ENCODE measurements around the gene TOMM40L. TPM values are rescaled to one million over a fixed set of nuclear protein-coding genes. Genes with fewer than 3 reads are reported as not detected.
A peak's percentile ranks its signal among the peaks of the same experiment; 100 is the strongest.

TOMM40L gene
- total and polyA plus RNA-seq, 7 donors = 12.6 to 23.1 (median 16.1) TPM

GRCh38 chr1:161196521-161197451 is 29.1 kb upstream of the TOMM40L start:
- Histone ChIP-seq H3K36me3 (peaks cover 0 to 6% (median 0%) of the 10 kb centered on the region in 4 donors), H3K4me3 (peak overlapping the region in 3 of 4 donors; percentile 25 to 44 (median 39)), H3K27me3 (no peaks in the 10 kb centered on the region), H3K4me1 (peaks cover 0 to 76% (median 58%) of the 10 kb centered on the region in 4 donors), H3K9me3 (no peaks in the 10 kb centered on the region), H3K27ac (peak overlapping the region; percentile 94 to 97 (median 96))
- intact Hi-C loops (cut with DNase I) = no loop called here
- peak; percentile 87 for DNase-seq
- TF ChIP-seq CTCF (IDR thresholded peaks at IDR 0.05) = no peak
- TF ChIP-seq POLR2A (IDR thresholded peaks at IDR 0.05) = no peak
- no peak for TF ChIP-seq EP300 (IDR thresholded peaks at IDR 0.05)
- peak in 3 of 4 donors; percentile 15 to 38 (median 25) for TF ChIP-seq POLR2AphosphoS5 (IDR thresholded peaks at IDR 0.05)
- WGBS, 2 donors = 83% methylated on average over 27 of the region's 27 CpGs

- DNase-seq = no peak
- H3K9me3 ChIP-seq = no peaks in the 10 kb centered on the region
- H3K27ac ChIP-seq = peak overlapping the region; percentile 94 to 97 (median 96)
- H3K27me3 ChIP-seq = no peaks in the 10 kb centered on the region
- H3K4me3 ChIP-seq = peak overlapping the region; percentile 7 to 44 (median 32)
- TF ChIP-seq EP300 (IDR thresholded peaks at IDR 0.05) (no peak), POLR2AphosphoS5 (IDR thresholded peaks at IDR 0.05) (no peak), POLR2A (IDR thresholded peaks at IDR 0.05) (no peak), CTCF (IDR thresholded peaks at IDR 0.05) (no peak)
- WGBS, 2 donors = 74 to 77% methylated on average over 11 of the region's 11 CpGs
- H3K36me3 ChIP-seq = peaks cover 0 to 6% (median 0%) of the 10 kb centered on the region in 4 donors
- H3K4me1 ChIP-seq = peaks cover 0 to 73% (median 58%) of the 10 kb centered on the region in 4 donors
- intact Hi-C loops (cut with DNase I) = no loop called here
Measured at GRCh38 chr1:161197560-161198193, 28.2 kb upstream of the TOMM40L start.

GRCh38 chr1:161198194-161198896 is 27.5 kb upstream of the TOMM40L start:
- DNase-seq = peak; percentile 77
- peak overlapping the region; percentile 94 to 97 (median 96) for H3K27ac ChIP-seq
- peaks cover 0 to 5% (median under 1%) of the 10 kb centered on the region in 4 donors for H3K36me3 ChIP-seq
- no peaks in the 10 kb centered on the region for H3K9me3 ChIP-seq
- peaks cover 0 to 74% (median 60%) of the 10 kb centered on the region in 4 donors for H3K4me1 ChIP-seq
- intact Hi-C loops (cut with DNase I) = no loop called here
- WGBS, 2 donors = 28 to 54% methylated on average over 20 of the region's 20 CpGs
- no peaks in the 10 kb centered on the region for H3K27me3 ChIP-seq
- peak overlapping the region; percentile 7 to 44 (median 32) for H3K4me3 ChIP-seq
- TF ChIP-seq POLR2AphosphoS5 (IDR thresholded peaks at IDR 0.05) (peak in 1 of 4 donors; percentile 19), CTCF (IDR thresholded peaks at IDR 0.05) (no peak), EP300 (IDR thresholded peaks at IDR 0.05) (no peak), POLR2A (IDR thresholded peaks at IDR 0.05) (no peak)

- Histone ChIP-seq H3K4me3 (peak within 1 kb of the TSS; percentile 7 to 44 (median 32)), H3K36me3 (peaks cover 0 to 8% (median 2%) of the 10 kb centered on the region in 4 donors), H3K4me1 (peaks cover 0 to 80% (median 66%) of the 10 kb centered on the region in 4 donors), H3K27ac (peak within 1 kb of the TSS; percentile 94 to 97 (median 96)), H3K9me3 (no peaks in the 10 kb centered on the region), H3K27me3 (no peaks in the 10 kb centered on the region)
- intact Hi-C loops (cut with DNase I) = no loop called here
- 73 to 76% methylated on average over 11 of the region's 11 CpGs for WGBS, 2 donors
- DNase-seq = peak; percentile 89
- TF ChIP-seq EP300 (IDR thresholded peaks at IDR 0.05) = no peak
- TF ChIP-seq POLR2A (IDR thresholded peaks at IDR 0.05) = no peak
- peak; percentile 63 to 89 (median 78) for TF ChIP-seq POLR2AphosphoS5 (IDR thresholded peaks at IDR 0.05)
- TF ChIP-seq CTCF (IDR thresholded peaks at IDR 0.05) = no peak
Measured at GRCh38 chr1:161198897-161199431, 26.9 kb upstream of the TOMM40L start, which contains the start of gene ADAMTS4. ADAMTS4 (minus strand) TSS chr1:161199054; CDS start chr1:161198627, 427 bp downstream.

Measured in sigmoid colon (tissue), 7 donors.